HL-60/S4 treated with phorbol 12-myristate 13-acetate at 8.2 ng/mL for 4 days and 3 days (cell line): ENCODE measurements around the gene TMEM271.

ENCODE experiments used
- in situ Hi-C: fragments of 300-500 bp; cut with MboI; formaldehyde crosslinking; loops from 2 replicates; pipeline ENCODE4 v1.15.0; 2022; ENCODE audit warnings: low sequenced_read_pairs

The TMEM271 gene

GRCh38 chr4:535181-535923, 40.7 kb downstream of the TMEM271 start:
- in situ Hi-C loops = no loop called here

GRCh38 chr4:534576-535151, 41.4 kb downstream of the TMEM271 start:
- in situ Hi-C loops = no loop called here

- in situ Hi-C loops = no loop called here
Observed at GRCh38 chr4:534101-534575, 42.0 kb downstream of the TMEM271 start.

- in situ Hi-C loops = no loop called here
Observed at GRCh38 chr4:533318-534100, 42.6 kb downstream of the TMEM271 start.

GRCh38 chr4:532588-533317, 43.3 kb downstream of the TMEM271 start:
- in situ Hi-C loops = no loop called here

- in situ Hi-C loops = no loop called here
Observed at GRCh38 chr4:531721-532565, 44.2 kb downstream of the TMEM271 start.

GRCh38 chr4:531076-531475, 45.0 kb downstream of the TMEM271 start:
- in situ Hi-C loops = no loop called here

GRCh38 chr4:530017-530781, 45.9 kb downstream of the TMEM271 start:
- in situ Hi-C loops = no loop called here

- in situ Hi-C loops = no loop called here
Observed at GRCh38 chr4:529563-529962, 46.5 kb downstream of the TMEM271 start.

GRCh38 chr4:528835-529234, 47.3 kb downstream of the TMEM271 start:
- in situ Hi-C loops = no loop called here

GRCh38 chr4:528296-528695, 47.8 kb downstream of the TMEM271 start:
- in situ Hi-C loops = no loop called here

- in situ Hi-C loops = no loop called here
Observed at GRCh38 chr4:526971-527460, 49.1 kb downstream of the TMEM271 start.

- in situ Hi-C loops = no loop called here
Observed at GRCh38 chr4:526189-526909, 49.7 kb downstream of the TMEM271 start.

- in situ Hi-C loops = no loop called here
Observed at GRCh38 chr4:525660-526059, 50.4 kb downstream of the TMEM271 start.

GRCh38 chr4:524196-524595, 51.9 kb downstream of the TMEM271 start:
- in situ Hi-C loops = no loop called here
